ENCODE data around the gene SPN.

- TF ChIP-seq CTCF (IDR thresholded peaks at IDR 0.05) = no peak
- no peak for TF ChIP-seq POLR2A (IDR thresholded peaks at IDR 0.05)
Measured at GRCh38 chr16:29643596-29643995, 19.5 kb upstream of the SPN start.

All from adrenal gland (tissue), 5 donors.